ENCODE measurements around the gene NKAIN2. TPM values are rescaled to one million over a fixed set of nuclear protein-coding genes. Genes with fewer than 3 reads are reported as not detected.
A peak's percentile ranks its signal among the peaks of the same experiment; 100 is the strongest.
"Not testable (repeated sequence)": the region's sequence is repeated elsewhere in the genome, so short reads cannot be mapped to it uniquely, and the experiment has no call there.

NKAIN2 gene
- total RNA-seq, 1 donor from 2014 or later = 4.6 TPM

DNA sequence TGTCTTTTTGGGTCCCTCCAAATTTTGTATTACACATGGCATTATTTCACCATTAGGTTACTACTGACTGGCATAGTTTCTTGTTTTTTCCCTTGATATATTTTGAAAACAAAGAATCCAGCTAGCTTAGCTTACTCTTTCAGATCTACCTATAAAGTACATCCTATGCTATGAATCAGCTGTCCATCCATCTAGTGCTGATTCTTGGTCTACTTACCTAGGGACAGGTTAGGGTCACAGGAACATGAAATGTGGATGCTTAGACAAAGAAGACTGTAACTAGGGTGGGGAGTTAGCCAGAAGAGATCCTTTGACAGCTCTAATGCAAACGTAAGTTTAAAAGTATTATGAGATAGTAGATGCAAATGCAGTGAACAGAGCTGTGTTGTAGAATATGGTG, 91.7 kb downstream of the NKAIN2 start:
- DNase-seq (ENCODE audit: low spot score) = no peak

DNA sequence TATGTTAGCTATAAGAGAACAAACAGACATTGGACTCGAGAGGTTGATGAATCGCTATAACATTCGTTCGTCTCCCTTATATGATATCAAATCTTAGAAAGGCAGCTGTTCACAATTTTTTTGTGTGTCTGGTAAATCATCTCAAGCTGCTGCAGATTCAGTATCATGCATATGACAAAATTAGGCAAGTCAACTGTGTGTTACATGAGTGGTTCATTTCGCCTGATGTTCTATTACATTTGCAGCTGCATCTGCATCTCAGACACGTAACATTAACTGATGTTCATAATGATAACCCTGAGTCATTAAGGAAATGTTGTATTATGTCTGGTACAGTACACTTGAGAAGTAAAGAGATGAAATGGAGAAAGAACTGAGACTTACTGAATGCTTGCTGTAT, 92.1 kb downstream of the NKAIN2 start:
- no peak for DNase-seq (ENCODE audit: low spot score)

DNA sequence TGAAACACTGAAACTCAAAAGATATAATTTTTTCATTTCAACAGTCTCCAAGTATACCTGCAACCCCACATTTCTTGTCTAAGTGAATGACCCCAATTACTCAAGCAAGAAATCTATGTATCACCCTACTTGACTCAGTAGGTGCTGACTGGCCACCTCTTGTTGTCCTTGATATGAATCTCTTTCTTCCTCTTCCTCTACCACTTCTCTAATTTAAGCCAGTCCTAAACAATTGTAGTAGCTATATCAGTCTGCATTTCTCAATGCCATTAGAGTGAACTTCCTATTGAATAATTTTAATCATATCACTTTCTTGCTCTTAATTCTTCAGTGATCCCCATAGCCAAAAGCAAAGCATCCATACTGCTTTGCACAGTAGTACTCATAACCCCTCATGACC, 93.2 kb downstream of the NKAIN2 start:
- no peak for DNase-seq (ENCODE audit: low spot score)

DNA sequence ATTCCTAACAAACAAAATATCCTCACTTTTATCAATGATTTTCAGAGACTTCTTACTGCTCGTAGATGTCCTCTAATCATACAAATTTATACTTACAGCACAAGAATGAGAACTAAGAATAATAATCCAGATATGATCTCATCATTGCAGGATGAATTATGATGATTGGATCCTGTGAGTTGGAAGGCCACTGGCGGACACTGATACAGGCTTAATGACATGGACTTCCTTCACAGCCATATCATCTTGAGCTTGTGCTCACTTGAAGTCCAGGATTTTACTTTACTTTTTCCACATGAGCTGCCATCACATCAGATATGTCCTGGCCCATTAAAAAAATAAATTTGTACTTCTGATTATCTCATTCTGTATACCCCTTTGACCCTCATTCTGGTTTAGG, 94.3 kb downstream of the NKAIN2 start:
- no peak for DNase-seq (ENCODE audit: low spot score)

DNA sequence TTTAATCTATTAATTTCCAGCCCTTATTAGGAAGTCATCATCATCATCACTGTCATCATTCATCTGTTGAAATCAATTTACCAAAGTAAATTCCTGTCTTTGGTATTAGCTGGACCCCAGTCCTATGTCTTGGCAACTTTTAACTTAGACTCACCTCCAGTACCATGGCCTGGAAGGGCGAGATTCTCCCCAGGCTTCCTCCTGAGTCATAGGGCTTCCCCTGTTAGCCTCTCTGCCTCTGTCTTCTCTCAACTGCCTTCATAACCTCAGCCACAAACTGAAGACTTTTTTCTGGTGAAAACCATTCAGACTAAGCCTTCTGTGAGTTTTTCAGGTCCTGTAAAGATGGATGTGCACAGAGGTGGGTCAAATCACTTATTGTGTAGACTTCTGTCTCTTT, 95.0 kb downstream of the NKAIN2 start:
- no peak for DNase-seq (ENCODE audit: low spot score)

DNA sequence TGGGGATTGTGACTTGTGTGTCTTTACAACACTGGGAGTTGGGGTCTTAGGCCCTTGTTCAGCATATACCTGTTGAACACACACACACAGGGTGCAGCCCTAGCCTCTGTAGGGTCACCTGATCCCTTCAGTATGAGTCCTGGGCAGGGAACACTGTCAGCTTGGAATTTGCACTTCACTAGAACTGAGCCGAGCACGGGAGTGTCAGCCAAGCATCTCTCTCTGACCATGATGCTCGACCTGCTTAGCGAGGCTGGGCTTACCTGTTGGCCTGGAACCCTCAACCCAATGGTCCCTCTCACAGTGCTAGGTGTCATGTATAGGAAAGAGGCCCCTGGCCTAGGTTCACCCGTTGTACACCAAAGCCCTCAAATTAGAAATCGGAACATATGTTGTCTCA, 96.1 kb downstream of the NKAIN2 start:
- DNase-seq (ENCODE audit: low spot score) = no peak

DNA sequence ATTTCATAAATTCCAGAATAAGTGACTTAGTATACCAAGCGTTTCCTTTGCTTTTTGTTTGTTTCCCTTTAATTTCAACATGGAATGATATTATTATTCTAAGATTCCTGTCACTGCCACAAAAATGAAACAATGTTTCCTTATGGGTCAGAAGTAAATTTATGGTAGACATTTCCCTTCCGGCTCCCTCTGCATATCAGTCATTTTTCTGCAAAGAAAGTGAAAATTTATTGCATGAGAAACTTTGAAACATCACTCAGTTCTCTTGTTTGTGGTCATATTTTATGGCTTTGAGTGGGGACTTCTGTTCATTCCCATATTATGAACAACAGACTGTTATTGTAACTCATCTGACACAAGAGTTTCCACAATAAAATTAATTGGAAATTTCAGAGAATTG, 97.8 kb downstream of the NKAIN2 start:
- DNase-seq (ENCODE audit: low spot score) = peak; percentile 30

DNA sequence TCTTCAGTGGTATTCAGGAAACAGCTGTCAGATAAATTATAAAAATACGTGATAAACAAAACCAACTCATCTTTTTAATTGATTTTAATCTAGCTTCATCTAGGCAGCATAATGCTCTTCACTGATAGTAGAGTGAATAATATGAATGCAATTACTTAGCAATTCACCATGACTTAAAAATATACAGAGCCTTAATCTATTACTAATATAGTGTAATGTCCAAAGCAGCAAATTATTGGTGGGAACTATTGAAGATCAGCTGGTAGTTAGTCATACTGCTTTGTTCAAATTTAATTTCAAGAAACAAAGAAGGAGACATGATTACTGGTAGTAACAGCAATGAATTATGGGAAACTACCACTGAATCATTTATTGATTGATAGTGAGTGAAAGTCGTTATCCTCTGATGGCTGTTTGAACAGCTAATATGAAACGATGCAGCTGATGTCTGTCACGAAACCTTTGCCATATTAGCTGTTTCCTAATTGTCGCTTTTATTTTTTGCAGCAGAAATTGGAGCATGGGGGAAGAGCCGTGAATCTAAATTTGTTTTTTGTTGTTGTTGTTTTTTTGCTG, 99.2 kb downstream of the NKAIN2 start:
- no peak for DNase-seq (ENCODE audit: low spot score)

DNA sequence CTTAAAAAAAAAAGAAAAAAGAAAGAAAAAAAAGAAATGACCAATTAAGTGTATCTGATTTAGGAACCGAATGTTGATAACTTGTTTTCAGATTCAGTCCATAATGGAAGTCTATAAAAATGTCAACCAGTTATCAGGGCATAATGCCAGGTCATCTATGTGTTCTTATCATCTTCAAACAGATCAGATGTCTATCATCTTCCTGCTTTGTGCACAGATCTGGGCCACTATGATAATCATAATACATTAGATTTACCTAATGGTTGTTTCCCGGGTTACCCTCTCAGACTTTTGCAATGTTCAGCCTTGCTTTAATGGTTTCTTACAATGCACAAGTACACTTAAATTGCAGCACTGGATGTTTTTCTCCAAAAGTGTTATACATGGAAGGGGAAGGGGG, 100.6 kb downstream of the NKAIN2 start:
- no peak for DNase-seq (ENCODE audit: low spot score)

DNA sequence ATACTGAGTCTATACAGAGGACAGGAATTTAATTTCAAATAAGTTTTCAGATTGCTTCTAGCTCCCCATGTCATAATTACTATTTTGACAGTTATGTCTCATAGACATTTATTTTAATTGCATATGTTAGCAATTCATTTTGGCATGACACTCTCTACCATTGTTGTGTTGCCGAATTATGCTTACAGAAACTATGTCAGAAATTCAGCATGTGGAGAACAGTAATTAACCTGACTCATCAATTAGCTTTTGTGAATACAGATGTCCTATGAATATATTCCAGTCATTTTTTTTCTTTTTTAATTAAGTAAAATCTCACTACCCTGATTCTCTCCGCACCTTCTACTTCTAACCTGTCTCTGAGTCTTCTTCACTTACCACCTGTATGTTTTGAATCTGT, 105.1 kb downstream of the NKAIN2 start:
- DNase-seq (ENCODE audit: low spot score) = no peak

DNA sequence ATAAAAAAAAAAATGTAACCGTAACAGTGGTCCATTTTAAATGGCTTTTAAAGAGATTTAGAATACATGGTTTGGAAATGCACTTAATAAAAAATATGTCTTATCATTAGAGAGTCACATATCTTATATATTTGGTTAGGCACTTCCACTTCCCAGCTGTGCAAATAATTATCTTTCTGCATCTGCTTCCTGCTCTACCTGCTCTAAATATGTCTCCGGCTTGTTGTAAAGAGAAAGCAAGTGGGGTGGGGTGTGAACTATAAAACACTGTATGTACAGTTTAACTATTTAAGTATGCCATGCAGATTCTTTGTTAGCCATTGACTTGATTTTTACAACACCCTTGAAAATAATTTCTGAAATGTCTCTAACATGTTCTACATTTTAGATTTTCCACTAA, 106.3 kb downstream of the NKAIN2 start:
- no peak for DNase-seq (ENCODE audit: low spot score)

DNA sequence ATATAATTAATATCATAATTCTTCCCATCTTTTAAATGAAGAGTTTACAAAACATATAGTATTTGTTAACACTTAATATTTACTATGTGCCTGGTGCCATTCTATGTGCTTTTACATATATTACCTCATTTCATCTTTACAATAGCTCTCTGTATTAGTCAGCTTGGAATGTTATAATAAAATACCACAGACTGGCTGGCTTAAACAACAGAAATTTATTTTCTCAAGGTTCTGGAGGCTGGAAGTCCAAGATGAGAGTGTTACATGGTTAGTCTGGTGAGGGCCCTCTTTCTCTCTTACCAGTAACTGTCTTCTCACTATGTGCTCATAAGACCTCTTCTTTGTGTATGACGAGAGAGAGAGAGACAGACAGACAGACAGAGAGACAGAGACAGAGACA, 110.2 kb downstream of the NKAIN2 start:
- no peak for DNase-seq (ENCODE audit: low spot score)

DNA sequence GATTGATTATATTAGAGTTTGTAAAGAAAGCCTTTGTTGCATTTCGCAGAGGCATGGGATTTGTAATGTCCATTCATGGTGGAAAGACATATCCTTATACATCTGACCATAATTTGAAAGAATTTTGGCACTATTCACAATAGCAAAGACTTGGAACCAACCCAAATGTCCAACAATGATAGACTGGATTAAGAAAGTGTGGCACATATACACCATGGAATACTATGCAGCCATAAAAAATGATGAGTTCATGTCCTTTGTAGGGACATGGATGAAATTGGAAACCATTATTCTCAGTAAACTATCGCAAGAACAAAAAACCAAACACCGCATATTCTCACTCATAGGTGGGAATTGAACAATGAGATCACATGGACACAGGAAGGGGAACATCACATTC, 119.7 kb downstream of the NKAIN2 start:
- not testable (repeated sequence) for DNase-seq (ENCODE audit: low spot score)

DNA sequence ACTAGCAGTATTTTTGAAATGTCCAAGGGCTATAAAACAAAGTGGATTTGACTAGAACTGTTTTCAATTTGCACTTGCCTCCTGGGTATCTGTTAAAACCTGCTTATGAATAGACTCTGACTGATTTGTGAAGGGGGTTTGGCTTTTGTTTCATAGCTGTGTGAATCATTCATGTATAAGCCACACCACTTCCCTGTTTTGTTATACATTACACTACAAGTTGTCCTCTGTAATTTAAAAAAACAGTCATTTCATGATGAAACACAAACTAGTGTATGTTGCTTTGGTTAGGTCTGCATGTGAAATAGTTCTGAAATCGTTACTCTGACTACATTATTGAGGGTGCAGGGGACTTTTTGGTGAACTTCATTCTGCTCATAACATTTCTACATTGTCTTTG, 121.7 kb downstream of the NKAIN2 start:
- DNase-seq (ENCODE audit: low spot score) = peak; percentile 6

DNA sequence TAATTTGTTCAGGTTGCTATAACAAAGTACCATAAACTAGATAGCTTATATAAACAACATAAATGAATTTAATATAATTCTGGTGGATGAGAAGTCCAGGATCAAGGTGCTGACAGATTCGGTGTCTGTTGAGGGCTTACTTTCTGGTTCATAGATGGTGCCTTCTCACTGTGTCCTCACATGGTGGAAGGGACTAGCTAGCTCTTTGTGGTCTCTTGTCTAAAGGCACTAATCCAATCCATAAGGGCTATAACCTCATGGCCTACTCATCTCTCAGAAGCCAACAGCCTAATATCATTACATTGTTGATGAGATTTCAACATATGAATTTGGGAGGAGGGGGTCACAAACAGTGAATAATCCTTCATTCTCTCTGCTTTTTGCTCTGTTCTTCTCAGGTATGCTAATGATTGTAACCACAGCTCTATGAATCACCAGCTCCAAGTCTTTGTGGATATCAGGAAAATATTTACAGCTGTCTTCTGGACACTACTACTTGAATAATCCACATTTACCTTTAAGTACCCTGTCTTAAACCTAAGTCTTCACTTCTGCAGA, 122.3 kb downstream of the NKAIN2 start:
- DNase-seq (ENCODE audit: low spot score) = no peak

DNA sequence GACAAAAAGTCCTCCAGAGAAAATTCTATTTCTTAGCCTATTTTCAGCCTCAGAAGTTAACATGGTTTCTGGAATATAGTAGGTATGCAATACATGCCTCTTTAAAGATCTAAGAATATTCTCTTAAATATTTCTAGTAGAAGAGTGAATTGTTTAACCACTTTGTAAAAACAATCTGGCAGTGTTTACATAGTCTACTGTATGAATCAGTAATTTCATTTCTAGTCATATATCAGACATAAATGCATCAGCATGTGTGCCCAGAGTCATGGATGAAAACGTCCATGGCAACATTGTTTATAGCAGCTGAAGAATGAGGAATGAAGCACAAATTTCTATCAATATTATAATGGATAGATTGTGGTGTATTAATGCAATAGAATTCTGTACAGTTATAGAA, 124.9 kb downstream of the NKAIN2 start:
- no peak for DNase-seq (ENCODE audit: low spot score)

DNA sequence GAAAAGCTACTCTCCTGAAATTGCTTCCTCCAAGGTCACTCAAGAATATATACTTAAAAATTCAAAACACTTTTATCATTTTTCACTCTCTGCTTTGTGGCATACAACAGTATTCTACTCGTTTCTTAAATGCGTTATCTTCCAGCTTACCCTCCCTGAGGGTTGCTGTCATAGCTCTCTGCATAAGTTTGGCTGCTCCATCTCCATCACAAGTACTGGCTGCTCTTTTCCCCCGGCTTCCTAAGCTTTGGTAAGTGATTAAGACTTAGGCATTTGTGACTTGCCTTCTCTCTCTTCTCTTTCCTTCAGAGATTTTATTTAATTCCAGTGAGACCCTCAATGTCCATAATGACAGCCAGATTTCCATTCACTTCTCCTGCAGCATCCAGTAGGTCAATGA, 128.3 kb downstream of the NKAIN2 start:
- no peak for DNase-seq (ENCODE audit: low spot score)

DNA sequence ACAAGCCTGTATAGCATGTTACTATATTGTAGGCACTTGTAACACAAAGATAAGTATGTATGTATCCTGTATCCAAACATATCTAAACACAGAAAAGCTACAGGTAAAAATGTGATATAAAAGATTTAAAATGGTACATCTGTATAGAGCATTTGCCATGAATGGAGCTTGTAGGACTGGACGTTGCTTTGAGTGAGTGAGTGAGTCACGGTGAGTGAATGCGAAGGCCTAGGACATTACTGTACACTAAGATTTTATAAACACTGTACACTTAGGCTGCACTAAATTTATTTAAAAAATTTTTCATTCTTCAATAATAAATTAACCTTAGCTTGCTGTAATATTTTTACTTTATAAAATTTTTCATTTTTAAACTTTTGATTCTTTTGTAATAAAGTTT, 136.9 kb downstream of the NKAIN2 start:
- DNase-seq (ENCODE audit: low spot score) = no peak

DNA sequence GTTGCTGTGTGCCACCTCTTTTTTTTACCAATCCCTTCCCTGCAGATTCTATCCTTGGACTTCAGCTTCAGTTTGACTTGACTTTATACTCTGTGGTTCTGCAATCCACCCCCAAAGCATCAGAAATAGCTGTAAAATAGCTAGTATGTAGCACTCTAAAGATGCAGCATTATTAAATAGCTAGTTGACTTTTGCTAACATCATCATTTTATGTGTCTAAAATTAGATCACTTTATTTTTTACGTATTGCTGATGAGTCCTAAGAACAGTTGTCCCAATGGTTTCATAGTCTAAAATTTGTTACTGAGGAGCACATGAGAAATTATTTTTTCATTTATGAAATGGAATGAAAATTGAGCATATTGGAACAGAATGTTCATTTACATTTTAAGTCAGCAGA, 138.2 kb downstream of the NKAIN2 start:
- no peak for DNase-seq (ENCODE audit: low spot score)

DNA sequence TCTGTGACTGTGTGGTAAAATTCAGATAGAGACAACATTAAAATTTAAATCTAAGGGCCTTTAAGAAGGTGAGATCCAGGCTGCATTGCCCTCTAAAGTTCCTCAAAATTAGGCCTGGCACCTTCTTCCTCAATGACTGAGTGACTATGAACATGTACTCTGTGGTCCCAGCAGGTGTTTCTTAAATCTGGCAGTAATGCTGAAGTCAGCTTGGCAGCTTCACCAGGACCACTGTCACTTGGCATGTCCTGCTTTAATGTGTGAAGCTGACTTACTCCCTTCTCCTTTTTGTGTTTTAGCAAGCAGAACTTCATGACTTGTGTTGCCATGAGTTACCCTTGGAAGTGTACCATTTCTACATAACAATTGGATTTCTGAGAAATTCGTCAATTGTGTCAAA, 141.7 kb downstream of the NKAIN2 start:
- no peak for DNase-seq (ENCODE audit: low spot score)

DNA sequence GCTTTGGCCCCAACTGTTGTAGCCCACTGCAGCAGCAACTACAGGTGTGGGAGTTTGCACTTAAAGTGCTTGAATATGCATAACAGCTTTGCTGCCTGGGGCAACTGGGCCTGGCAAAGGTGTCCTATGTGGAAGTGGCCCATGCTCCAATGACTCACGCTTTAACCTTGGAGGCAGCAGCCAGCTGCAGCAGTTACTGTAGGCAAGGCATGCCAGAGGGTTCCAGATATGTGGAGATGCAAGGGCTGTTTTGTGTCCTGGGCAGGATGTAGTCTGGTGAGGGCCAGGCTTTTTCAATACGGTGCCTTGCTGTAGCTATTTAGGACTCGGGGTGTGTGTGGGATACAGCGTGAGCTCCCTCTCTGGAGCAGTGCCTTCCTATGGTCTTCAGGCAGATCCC, 150.3 kb downstream of the NKAIN2 start:
- DNase-seq (ENCODE audit: low spot score) = no peak

DNA sequence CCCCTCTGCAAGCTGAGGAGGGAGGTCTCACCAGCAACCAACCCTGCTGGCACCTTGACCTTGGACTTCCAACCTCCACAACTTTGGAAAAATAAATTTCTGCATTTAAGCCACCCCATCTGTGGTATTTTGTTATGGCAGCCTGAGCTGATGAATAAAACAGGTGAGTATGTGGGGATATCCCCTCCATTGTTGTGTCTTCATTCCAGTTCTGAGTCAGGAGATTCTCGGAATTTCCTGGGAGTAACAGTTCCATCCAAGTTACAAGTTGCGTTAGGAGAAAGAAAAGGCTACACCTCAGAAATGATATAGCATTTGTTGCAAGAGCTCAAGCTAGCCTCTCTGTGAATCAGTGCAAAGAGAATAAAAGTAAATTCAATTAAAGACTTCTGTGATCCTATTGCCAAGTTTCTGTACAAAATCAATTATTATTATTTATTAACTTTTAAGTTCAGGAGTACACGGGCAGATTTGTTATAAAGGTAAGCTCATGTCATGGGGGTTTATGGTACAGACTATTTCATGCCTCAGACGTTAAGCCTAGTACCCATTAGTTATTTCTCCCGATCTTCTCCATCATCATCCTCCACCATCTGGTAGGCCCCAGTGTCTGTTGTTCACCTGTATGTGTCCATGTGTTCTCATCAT, 153.0 kb downstream of the NKAIN2 start:
- no peak for DNase-seq (ENCODE audit: low spot score)

DNA sequence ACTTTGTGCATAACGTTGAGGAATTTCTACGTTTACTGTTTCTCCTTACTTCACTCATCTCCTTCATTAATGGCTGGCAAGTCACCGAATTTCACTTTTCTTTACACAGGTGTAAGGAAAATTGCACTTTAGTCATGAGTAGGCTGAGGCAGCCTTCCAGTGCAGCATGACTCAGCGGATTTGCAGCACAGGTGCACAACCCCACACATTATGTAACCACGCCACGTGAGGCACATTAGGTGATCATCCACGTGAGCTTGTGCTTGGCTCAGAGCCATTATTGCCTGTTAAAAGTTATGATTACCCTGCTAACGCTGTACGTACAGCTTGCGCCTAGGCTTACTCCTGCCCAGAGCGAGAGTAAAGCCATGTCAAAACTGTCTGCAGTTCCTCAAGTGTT, 158.8 kb downstream of the NKAIN2 start:
- no peak for DNase-seq (ENCODE audit: low spot score)

DNA sequence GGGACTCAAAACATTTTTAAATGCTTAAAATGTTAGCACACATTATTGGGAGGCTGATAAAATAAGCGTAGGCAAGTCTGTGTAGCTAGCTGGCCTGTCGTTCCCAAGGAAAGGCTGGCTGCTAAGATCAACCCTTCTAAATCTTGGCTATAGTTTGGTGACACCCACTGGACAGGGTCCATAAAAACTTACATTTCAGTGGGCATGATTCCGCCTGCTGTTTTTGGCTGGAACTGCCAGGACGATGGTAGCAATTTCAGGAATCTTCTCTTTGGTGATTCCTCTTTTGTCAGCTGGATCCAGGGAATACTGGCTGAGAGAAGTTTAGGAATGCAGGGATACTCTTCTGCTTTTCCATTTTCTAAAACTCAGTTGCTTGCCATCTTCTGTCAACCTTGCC, 162.2 kb downstream of the NKAIN2 start:
- DNase-seq (ENCODE audit: low spot score) = peak; percentile 20
